Measurements from ENCODE around the gene WDFY4. TPM values are rescaled to one million over a fixed set of nuclear protein-coding genes. Genes with fewer than 3 reads are reported as not detected.

The WDFY4 gene
- total and polyA plus RNA-seq, 5 donors, result 0.57 to 4.4 (median 2.4) TPM

DNA sequence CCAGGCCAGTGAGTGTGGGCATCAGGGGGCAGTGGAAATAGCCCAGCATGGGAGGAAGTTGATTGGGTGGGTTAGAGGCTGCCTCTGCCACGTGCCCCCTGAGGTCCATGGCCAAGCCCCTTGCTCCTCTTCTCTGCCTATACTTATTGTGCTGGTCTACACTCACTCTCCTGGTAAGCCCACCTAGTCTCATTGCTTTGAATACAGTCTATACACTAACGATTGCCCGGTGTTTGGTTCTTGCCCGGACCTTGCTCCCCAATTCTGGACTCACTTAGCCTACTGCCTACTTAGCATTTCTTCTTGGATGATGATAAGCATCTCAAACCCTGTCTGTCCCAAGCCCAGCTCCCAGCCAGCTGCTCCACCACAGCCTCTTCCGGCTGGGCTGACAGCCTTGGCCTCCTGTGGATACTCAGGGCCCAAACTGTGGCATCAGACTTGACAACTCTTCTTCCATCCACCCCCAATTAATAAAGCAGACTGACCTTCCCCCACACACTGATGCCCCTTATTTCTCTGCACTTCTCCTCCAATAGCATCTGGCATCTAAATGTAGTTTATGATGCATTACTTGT is 244.8 kb downstream of the WDFY4 start:
- Histone ChIP-seq H3K27ac (ENCODE audit: low read length) (no peak overlapping the region), H3K9me3 (ENCODE audit: control insufficient read depth, low read length) (no peaks in the 10 kb centered on the region), H3K4me1 (ENCODE audit: control insufficient read depth, insufficient read depth, low read length) (no peaks in the 10 kb centered on the region), H3K27me3 (ENCODE audit: control insufficient read depth, insufficient read depth) (no peaks in the 10 kb centered on the region), H3K4me3 (ENCODE audit: low read length) (no peak overlapping the region)
- intact Hi-C loops (cut with DNase I), result no loop called here
- ATAC-seq, result no peak
- 72% methylated on average over 5 of the region's 5 CpGs for WGBS
- no peak for DNase-seq

DNA sequence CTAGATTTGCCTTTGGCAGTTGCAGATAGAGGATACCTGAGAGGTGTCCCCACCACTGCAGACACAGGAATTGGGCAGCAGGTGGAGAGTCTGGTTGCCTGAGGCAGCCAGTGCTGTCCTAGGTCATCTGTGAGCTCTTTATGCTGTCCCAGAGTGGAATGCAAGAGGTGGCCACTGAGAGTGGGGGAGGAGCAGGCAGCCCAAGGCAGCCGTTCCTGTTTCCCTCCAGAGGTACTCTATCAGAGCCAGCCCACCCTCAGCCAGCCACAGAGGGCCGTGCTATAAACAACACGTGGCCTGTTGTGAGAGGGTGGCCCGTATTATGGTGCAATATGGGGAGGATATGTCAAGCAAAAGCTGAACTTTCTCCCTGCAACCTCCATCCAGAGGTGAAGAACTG is 246.5 kb downstream of the WDFY4 start:
- H3K4me3 ChIP-seq (ENCODE audit: low read length), result no peak overlapping the region
- no peak for ATAC-seq
- no peaks in the 10 kb centered on the region for H3K4me1 ChIP-seq (ENCODE audit: control insufficient read depth, insufficient read depth, low read length)
- 42% methylated on average over 4 of the region's 4 CpGs for WGBS
- intact Hi-C loops (cut with DNase I), result no loop called here
- no peaks in the 10 kb centered on the region for H3K27me3 ChIP-seq (ENCODE audit: control insufficient read depth, insufficient read depth)
- H3K27ac ChIP-seq (ENCODE audit: low read length), result no peak overlapping the region
- DNase-seq, result no peak
- no peaks in the 10 kb centered on the region for H3K9me3 ChIP-seq (ENCODE audit: control insufficient read depth, low read length)

DNA sequence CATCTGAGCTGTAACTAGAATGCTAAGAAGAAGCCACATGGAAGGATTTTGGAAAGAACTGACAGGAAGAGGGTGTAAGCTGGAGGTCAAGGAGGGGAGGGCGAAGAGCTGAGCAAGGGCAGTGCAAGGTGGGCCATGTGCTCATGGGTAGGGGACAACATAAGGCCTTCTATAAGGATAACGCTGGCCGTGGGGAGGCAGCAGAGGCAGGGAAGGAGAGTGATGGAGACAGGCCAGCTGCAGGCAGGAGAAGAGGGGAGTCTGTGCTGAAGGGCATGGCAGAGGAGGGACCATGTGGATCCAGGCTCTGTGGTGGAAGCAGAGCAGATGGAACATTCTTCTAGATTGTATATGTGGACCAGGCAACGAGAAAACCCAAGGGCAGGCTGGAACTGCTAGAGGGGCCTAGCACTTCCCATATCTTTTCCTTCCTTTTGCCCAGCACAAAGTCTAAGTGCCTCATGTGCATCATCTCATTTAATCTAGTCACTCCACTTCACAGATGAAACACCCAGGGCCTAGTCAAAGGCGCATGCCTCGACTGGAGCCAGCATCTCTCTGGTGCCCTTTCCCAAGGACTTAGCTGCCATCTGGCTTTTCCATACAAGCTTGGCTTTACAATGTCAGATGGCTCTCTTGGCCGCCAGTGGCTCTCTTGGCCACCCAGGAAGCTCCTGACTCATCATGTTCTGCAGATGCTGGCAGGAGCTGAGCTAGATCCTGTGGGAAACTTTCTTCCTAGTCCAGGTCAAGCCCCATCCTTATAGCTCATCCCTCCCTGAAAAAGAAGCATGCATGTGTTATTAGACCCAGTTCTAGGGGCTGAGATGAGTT is 248.4 kb downstream of the WDFY4 start:
- Histone ChIP-seq H3K27ac (ENCODE audit: low read length) (no peak overlapping the region), H3K4me1 (ENCODE audit: control insufficient read depth, insufficient read depth, low read length) (no peaks in the 10 kb centered on the region), H3K4me3 (ENCODE audit: low read length) (no peak overlapping the region), H3K27me3 (ENCODE audit: control insufficient read depth, insufficient read depth) (no peaks in the 10 kb centered on the region), H3K9me3 (ENCODE audit: control insufficient read depth, low read length) (no peaks in the 10 kb centered on the region)
- 92% methylated on average over 7 of the region's 7 CpGs for WGBS
- intact Hi-C loops (cut with DNase I), result no loop called here
- DNase-seq (no peak), ATAC-seq (no peak)

DNA sequence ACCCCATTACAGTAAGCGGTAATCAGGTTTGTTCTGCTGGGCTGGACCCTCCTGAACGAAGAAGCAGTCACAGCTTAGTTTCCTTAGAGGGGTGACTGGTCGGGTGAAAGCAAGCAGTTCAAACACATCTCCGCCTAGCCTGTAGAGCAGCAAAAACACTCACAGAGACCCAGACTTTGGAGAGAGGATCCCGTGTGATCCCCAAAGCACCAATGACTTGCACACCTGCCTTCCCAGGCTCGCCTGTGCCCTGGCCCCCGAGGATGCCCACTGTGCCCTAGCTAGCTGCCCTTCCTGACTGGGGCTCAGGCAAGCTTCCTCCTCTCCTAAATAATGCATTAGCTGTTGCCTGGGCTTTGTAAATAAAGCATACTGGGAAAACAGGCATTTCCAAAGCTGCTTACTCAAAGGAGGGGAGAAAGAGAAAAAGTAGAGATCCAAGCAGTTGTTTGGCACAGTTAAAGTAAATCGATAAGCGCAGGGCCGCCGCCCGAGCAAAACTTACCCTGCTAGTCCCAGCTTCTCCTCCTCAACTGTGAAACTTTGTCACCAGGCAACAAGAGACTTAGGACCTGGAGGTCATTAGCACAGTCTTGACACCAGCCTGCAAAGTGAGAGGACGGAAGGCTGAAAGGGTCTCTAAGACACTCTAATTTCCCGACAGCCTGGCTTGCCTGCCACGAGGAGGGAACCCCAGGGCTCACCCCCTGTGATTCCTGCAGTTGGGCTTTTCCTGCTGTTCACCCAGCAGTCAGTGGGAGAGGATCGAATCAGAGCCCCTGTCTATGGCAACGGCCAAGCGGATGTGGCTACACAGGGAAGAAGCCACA is 250.2 kb downstream of the WDFY4 start:
- ATAC-seq, result no peak
- DNase-seq, result no peak

GRCh38 chr10:48935577-48935976 is 250.9 kb downstream of the WDFY4 start:
- Histone ChIP-seq H3K9me3 (ENCODE audit: control insufficient read depth, low read length) (no peaks in the 10 kb centered on the region), H3K4me3 (ENCODE audit: low read length) (no peak overlapping the region), H3K4me1 (ENCODE audit: control insufficient read depth, insufficient read depth, low read length) (no peaks in the 10 kb centered on the region), H3K27ac (ENCODE audit: low read length) (no peak overlapping the region), H3K27me3 (ENCODE audit: control insufficient read depth, insufficient read depth) (no peaks in the 10 kb centered on the region)
- ATAC-seq (no peak), DNase-seq (no peak)
- intact Hi-C loops (cut with DNase I), result no loop called here

More for the DNA sequence above, 250.2 kb downstream of the WDFY4 start:
- no peak overlapping the region for H3K27ac ChIP-seq (ENCODE audit: low read length)
- H3K4me1 ChIP-seq (ENCODE audit: control insufficient read depth, insufficient read depth, low read length), result no peaks in the 10 kb centered on the region
- intact Hi-C loops (cut with DNase I), result no loop called here
- H3K4me3 ChIP-seq (ENCODE audit: low read length), result no peak overlapping the region
- H3K27me3 ChIP-seq (ENCODE audit: control insufficient read depth, insufficient read depth), result no peaks in the 10 kb centered on the region
- WGBS, result 56% methylated on average over 18 of the region's 18 CpGs
- no peaks in the 10 kb centered on the region for H3K9me3 ChIP-seq (ENCODE audit: control insufficient read depth, low read length)

- Histone ChIP-seq H3K9me3 (ENCODE audit: control insufficient read depth, low read length) (no peaks in the 10 kb centered on the region), H3K4me1 (ENCODE audit: control insufficient read depth, insufficient read depth, low read length) (no peaks in the 10 kb centered on the region), H3K27ac (ENCODE audit: low read length) (no peak overlapping the region), H3K27me3 (ENCODE audit: control insufficient read depth, insufficient read depth) (no peaks in the 10 kb centered on the region), H3K4me3 (ENCODE audit: low read length) (no peak overlapping the region)
- WGBS, result 89% methylated on average over 3 of the region's 3 CpGs
- no peak for ATAC-seq
- intact Hi-C loops (cut with DNase I), result no loop called here
- no peak for DNase-seq
These were observed 253.1 kb downstream of the WDFY4 start for GRCh38 chr10:48937796-48938195.

DNA sequence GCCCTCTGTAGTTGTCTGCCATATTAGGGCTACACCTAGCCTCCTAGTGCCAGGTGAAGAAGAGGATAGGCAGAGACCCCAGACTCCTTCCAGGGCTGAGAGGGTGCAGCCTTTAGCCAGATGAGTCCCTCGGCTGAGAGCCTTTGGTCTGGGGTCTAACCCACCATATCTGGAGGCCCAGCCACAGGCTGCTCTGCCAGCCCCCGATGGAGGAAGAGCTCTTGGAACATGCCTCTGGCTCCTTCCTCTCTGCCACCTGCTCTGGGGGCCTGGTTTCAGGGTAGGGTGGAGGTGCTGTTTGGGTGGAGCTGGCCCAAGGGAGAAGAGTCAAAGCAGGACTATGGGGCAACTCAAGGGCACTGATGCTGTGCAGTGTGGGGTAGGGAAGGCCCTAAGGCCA is 253.6 kb downstream of the WDFY4 start:
- ATAC-seq, result no peak
- Histone ChIP-seq H3K4me3 (ENCODE audit: low read length) (no peak overlapping the region), H3K27ac (ENCODE audit: low read length) (no peak overlapping the region), H3K27me3 (ENCODE audit: control insufficient read depth, insufficient read depth) (no peaks in the 10 kb centered on the region), H3K4me1 (ENCODE audit: control insufficient read depth, insufficient read depth, low read length) (no peaks in the 10 kb centered on the region), H3K9me3 (ENCODE audit: control insufficient read depth, low read length) (no peaks in the 10 kb centered on the region)
- DNase-seq, result no peak
- intact Hi-C loops (cut with DNase I), result no loop called here
- WGBS, result 93% methylated on average over 2 of the region's 2 CpGs

GRCh38 chr10:48938990-48939536 is 254.4 kb downstream of the WDFY4 start:
- Histone ChIP-seq H3K4me1 (ENCODE audit: control insufficient read depth, insufficient read depth, low read length) (no peaks in the 10 kb centered on the region), H3K4me3 (ENCODE audit: low read length) (no peak overlapping the region), H3K27ac (ENCODE audit: low read length) (no peak overlapping the region), H3K9me3 (ENCODE audit: control insufficient read depth, low read length) (no peaks in the 10 kb centered on the region), H3K27me3 (ENCODE audit: control insufficient read depth, insufficient read depth) (no peaks in the 10 kb centered on the region)
- WGBS, result 76% methylated on average over 6 of the region's 6 CpGs
- ATAC-seq (no peak), DNase-seq (no peak)
- intact Hi-C loops (cut with DNase I), result no loop called here

GRCh38 chr10:48939790-48940325 is 255.2 kb downstream of the WDFY4 start, which contains the start of gene LRRC18:
Gene LRRC18, minus strand, starts transcription at chr10:48939840. Its CDS starts 25,685 bp downstream, at chr10:48914155.
- no peak for DNase-seq
- Histone ChIP-seq H3K27me3 (ENCODE audit: control insufficient read depth, insufficient read depth) (no peaks in the 10 kb centered on the region), H3K9me3 (ENCODE audit: control insufficient read depth, low read length) (no peaks in the 10 kb centered on the region), H3K4me3 (ENCODE audit: low read length) (no peak within 1 kb of the TSS), H3K27ac (ENCODE audit: low read length) (no peak within 1 kb of the TSS), H3K4me1 (ENCODE audit: control insufficient read depth, insufficient read depth, low read length) (no peaks in the 10 kb centered on the region)
- 84% methylated on average over 2 of the region's 2 CpGs for WGBS
- intact Hi-C loops (cut with DNase I), result no loop called here
- no peak for ATAC-seq

DNA sequence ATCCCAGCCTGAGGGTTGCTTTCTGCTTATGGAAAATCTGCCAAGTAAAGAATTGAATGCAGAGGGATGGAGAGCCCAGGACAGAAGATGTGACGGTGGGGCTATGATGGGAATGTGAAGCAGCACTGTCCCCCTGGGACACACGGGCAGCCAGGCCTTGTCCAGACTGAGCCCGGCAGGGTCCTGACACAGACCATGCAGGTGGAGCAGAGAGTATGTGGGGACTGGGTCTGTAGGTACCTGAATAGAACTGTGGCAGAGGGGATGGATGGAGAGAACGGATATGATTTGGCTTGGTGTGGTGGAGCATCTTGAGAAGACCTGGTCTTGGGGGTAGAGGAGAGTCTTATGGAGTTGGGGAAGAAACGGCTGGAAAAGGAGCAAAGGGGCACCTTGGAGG is 255.7 kb downstream of the WDFY4 start:
- intact Hi-C loops (cut with DNase I), result no loop called here
- Histone ChIP-seq H3K9me3 (ENCODE audit: control insufficient read depth, low read length) (no peaks in the 10 kb centered on the region), H3K27ac (ENCODE audit: low read length) (no peak overlapping the region), H3K27me3 (ENCODE audit: control insufficient read depth, insufficient read depth) (no peaks in the 10 kb centered on the region), H3K4me1 (ENCODE audit: control insufficient read depth, insufficient read depth, low read length) (no peaks in the 10 kb centered on the region), H3K4me3 (ENCODE audit: low read length) (no peak overlapping the region)
- ATAC-seq (no peak), DNase-seq (no peak)
- 88% methylated on average over 5 of the region's 5 CpGs for WGBS
